Skin of body (tissue), 2 donors: ENCODE results near the gene ALDH3B2. TPM values are rescaled to one million over a fixed set of nuclear protein-coding genes. Genes with fewer than 3 reads are reported as not detected.
"Not testable (repeated sequence)": the region's sequence is repeated elsewhere in the genome, so short reads cannot be mapped to it uniquely, and the experiment has no call there.

ENCODE experiments used
- DNase-seq: peaks from one replicate; lab custom pipeline; 2025; lab: John Stamatoyannopoulos, UW
- total RNA-seq: library from RNA; depleted of rRNA; stranded (reverse); fragments of >200 nt; gene quantifications from one replicate; pipeline ENCODE4 v1.2.3, GENCODE V29; 2014

ALDH3B2 gene
- total RNA-seq, 1 donor from 2014 or later, result 19.1 TPM

DNA sequence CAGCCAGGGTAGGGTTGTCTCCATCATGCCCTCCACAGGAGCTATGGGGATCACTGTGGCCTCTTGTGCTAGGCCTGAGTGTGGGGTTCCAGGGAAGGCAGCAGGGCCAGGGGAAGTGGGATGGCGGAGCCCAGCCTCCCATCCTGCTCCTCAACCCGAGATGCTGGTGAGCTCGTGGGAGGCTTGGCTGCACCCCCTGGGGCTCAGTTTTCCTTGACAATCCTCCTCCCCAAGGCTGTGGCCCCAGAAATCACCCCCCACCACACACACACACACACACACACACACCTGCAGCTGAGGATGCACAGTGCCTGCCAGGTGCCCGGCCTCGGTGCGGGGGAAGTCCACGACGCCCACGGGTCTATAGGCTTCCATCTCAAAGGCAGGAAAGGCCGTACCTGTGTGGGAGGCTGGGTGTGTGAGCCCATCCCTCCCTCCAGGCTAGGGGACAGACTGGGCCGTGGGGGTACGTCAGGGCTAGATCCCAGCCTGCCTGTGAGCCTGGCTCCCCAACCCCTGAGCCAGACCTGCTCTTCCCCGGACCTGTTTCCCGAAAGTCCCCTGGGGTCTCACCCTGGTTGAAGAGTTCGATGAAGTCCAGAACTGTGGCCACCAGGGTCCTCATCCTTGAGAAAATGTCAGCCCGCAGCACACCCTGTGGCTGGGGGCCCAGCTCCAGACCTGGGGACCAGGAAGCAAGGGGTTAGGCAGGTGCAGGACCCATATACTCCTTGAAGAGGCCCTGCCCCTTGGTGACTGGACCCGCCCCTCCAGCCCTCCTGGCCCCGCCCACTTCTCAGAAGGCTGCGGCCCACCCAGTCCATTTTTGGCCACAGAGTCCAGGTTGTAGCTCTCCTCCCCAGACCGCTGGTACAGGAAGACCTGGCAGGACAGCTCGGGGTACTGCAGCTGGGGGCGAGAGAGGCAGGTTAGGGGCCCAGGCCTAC lies 29.7 kb downstream of the ALDH3B2 start:
- DNase-seq, result no peak

DNA sequence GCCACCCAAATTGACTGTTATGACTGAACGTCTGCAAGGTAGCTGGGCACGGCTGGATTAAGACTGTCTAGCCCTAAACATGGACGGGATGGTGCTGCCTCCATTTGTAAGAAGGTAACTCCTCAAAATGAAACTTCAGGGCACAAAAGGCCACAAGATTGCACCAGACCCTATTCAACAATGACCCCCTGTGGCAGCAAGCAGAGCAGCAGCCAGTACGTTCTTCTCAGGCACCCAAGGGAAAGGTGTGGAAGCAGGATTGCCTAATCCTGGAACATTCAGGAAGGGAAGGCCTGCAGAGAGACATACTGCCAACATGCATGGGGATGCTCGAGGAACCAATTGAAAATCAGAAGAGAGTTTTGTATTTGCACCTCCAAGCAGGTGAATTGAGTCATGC lies 30.4 kb downstream of the ALDH3B2 start:
- DNase-seq, result no peak

DNA sequence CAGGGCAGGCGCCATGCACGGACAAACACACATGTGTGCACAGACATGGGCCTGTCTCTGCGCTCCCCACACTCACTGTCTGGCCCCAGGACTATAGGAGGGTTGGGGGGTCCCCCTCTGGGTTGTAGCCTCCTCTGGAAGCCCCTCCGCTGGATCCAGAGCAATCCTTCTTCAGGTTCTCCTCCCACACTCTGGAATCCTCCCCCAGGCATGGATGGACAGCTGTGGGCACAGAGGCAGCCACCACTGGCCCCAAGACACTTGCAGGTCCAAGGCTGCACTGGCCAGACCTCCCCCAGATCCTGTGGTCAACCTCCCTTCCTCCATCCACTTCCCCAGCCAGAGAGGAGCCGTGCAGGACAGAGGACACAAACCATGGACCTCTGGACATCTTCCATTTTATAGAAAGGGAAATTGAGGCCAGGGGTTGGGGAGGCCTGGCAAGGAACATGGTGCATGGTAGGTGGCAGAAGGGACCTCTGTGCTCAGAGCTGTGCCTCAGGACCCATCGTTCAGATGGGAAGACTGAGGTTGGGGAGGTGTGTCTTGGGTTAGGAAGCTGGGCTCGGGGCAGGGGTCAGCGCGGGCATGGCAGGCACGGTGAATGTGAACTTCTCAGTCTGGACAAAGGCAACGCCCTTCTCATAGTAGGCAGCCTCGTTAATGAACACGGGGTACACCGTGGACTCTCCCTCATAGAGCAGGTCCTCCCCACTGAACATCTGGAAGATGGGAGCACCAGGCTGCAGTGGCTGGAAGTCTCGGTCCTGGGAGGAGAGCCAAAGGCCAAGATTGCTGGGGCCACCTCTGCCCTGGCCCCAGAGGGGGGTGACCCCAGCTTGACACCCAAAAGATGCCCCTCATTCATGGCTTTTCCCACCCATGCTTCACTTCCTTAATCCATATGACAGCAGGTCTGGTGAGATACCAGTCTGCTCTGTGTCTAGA lies 32.0 kb downstream of the ALDH3B2 start:
- DNase-seq, result no peak

DNA sequence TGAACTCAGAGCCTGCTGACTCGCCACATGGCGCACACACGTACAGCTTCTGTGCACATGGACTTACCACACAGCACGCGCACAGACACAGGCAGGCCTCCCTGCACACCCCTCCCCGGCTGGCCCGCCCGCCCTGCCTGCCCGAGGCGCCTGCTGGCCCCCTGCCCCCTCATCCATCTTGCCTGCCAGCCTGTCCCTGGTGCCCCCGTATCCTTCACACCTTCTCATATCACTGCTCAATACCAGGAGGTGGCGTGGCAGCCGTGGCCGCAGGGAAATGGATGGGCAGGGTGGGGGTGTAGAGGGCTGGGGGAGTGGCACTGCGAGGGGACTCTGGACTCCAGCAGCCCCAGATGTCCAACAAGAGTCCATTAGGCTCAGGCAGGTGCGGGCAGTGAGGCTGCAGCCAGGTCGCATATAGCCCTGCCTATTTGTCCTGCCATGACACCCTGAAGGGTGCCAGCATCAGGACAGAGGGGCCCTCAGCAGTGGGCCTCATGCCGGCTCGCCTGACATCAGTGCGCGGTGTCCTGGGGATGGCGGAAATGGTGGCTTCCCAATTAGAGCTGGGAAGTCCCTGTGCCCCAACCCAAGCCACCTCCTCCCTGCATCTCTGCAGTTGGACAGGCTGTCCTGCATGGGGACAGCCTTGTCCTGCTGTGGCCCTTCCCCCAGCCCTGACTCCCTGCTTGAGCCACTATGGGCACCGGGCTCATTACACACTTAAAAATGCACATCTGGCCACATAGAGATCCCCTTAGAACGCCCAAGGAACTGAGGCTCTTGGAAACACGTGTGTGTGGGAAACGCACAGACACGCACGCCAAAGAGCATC lies 32.9 kb downstream of the ALDH3B2 start:
- peak; percentile 62 for DNase-seq

DNA sequence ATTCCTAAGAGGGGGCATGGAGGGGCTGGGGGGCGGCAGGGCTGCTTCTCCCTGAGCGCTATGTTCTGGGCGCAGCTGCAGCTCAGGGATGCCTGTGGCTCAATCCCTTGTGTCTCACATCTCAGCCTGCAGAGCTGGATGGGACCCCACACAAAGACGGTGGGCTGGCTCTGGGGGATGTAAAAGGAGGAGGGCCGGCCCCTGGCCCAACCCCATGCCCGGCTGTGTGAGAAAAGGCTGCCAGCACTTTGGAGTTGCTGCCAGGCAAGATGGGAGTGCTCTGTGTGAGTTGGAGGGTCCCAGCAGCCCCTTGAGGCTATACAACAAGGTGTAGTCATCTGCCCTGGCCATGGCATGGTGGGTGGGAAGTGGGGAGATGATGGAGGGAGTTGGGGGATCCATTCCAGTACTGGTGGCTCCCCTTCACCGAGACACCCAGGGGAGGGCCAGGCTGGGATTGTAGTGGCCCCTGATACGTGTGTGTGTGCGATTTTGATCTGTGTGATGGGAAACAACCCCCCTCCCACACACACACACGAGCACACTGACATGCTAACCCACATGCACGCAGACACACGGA lies 33.6 kb downstream of the ALDH3B2 start:
- DNase-seq, result no peak

DNA sequence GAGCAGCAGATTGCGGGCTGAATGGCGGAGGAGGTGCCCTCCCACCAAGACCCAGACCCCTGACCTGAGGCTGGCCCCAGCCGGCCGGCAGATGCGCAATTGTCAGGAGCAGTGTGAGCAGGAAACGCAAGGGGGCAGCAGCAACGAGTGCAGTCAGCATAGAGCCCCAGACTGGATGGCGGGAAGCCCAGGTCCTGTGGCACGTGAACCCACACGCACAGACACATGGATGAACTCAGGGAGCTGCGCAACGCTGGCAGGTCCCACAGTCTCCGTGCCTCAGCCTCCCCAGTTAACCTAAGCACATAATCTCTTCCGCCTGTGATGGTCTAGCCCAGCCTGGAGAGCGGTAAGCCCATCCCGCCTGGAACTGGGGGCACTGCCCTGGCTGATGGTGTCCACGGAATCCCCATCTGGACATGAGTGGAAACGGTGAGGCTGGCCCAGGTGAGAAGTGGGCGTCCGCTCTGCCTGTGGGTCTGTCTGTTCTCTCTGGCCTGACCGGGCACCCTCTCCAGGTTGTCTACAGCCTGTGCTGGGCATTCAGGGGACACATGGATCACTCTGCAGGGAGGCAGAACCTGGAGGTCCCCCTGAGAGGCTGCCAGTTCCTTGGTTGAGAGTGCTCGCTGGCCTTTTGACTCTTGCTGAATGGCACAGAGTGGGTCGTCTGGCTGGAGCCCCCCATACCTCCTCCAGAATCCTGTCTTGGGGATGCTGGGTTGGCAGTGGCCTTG lies 34.2 kb downstream of the ALDH3B2 start:
- peak; percentile 13 for DNase-seq

DNA sequence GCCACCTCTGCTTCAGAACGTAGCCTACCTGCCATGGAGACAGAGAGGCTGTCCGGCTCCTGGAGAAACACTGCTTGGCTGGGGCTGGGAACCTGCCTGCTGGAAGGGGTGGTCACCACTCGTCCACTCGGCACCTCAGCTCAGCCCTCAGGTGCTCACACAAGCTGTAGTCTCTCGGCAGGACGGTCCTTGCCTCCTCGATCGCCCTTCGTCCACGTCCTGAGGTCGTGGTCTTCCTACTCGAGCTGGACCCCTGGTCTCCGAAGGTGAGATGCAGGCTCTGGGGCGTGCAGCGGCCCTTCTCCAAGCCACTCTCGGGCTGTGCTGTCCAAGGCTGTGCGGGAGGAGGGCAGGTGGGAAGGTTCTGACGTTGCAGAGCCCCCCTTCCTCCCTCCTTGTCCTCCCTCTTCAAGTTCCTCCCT lies 35.0 kb downstream of the ALDH3B2 start, which contains the start of gene TBX10:
Gene TBX10 (minus strand): TSS at position 326 of the 422 bp plus-strand sequence. CDS start 291 bp downstream, at position 35.
- no peak for DNase-seq

DNA sequence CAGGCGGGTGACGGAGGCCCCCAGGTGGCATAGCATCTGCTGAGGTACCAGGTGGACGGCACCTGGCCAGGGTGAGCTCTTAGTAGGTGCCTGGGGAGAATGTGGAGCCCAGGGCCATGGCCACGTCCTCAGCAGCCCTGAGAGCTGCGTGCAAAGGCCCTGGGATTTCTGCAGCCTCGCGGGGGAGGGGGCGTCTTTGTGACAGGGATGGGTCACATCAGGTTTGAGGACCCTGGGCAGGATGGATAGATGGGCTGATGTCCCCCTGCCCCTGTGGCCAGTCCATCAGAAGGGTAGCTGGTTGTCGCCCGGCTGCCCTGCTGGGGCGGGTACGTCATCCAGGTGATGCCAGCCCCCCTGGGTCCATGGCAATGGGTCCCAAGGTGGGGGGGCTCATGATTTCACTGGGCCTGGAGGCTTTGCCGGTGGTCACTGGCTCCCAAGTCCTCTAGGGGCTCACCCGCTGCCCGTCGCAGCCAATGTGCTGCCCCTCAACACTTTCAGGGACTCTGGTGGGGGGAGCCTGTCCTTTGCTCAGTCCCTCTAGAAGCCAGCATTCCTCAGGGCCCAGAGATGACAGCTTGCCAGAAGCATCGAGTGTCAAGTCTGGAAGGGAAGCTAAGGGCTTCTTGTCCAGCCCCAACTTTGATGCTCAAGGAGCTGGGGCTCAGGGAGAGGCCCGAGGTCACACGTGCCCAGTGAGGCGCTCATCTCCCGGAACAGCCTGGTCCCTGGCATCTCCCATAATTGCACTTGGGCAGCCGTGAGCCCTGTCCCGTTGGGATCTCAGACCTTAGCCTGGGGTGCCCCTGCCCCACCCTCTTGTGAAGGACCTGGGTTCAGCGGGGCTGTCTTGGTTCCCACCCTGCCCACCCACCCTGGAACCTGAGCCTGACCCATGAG lies 35.6 kb downstream of the ALDH3B2 start:
- no peak for DNase-seq

DNA sequence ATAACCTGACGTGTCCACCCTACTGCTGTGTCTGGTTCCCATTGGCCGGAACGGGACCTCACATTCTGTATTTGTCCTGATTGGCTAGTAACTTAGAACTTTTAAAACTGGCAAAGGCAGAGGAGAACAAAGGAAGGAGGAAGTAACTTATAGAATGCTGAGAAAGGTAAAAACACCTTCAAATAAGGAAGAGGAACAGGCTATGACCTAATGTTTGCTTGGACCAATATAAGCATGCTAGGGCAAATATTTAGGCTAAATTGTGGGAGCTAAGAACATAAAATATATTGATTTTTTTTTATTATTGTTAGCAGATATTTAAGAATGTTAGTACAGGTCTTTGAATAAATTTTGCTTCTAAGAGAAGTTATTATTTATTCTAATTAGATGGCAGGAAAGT lies 37.0 kb downstream of the ALDH3B2 start:
- not testable (repeated sequence) for DNase-seq

DNA sequence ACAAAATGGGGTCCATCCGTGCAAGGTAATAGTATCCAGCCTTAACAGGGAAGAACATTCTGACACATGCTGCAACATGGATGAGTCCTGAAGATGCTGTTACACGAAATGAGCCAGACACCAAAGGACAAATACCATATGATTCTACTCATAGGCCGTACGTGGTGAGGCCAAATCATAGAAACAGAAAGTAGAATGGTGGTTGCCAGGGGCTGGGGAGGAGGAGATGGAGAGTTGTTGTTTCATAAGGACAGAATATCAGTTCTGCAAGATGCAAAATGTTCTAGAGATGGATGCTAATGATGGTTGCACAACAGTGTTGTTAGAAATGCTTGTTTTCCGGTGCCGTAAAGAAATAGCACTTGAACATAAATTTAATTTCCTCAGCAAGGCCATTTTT lies 37.5 kb downstream of the ALDH3B2 start:
- no peak for DNase-seq

DNA sequence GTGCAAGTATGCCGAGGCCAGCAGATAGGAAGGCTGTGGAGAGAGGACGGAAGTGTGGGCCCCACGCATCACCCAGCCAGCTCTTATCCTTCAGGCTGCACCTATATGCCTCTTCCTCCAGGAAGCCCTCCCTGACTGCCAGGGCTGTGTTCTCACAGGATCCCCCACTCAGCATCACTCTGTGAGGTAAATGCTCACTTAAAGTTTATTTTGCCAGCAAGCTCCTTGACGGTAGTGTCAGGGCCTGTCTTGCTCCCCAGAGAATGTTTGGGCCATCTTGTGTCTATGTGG lies 39.2 kb downstream of the ALDH3B2 start:
- DNase-seq, result no peak

DNA sequence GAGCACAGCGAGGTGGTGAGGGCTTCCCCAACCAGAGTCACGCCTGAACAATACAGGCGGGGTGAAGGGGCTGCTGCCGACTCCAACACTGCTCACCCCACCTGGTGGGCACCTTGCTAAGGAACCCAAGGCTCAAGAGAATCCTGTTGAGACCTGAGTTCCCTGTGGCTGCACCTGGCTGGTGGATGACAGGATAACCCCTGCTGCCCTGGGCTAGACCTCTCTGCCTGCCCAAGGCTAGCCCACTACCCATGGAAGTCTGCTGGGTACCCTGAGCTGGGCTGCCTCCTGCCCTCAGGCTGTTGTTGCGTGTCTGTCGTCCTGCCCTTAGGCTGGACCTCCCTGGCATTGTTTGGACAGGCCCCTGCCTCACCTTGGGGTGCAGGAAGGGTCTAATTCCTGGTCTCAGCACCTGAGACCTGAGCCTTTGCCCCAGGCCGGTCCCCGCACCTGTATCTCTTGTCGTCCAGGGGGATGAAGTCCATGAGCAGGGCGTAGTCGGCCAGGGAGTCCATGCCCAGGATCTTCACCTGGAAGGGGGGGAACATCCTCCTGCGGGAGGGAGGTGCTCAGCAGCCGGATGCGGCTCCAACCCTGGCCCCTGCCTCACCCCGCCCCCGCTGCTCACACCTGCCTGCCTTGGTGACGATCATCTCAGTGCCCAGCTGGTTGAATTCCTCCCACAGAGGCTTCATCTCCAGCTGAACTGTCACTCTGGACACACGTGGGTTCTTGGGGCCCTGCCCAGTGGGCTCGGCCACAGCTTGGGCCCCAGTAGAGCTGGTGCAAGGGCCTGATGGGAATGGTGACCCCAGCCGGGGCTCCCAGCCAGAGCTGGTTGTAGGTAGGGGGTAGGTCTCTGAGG lies 39.8 kb downstream of the ALDH3B2 start:
- DNase-seq, result no peak

DNA sequence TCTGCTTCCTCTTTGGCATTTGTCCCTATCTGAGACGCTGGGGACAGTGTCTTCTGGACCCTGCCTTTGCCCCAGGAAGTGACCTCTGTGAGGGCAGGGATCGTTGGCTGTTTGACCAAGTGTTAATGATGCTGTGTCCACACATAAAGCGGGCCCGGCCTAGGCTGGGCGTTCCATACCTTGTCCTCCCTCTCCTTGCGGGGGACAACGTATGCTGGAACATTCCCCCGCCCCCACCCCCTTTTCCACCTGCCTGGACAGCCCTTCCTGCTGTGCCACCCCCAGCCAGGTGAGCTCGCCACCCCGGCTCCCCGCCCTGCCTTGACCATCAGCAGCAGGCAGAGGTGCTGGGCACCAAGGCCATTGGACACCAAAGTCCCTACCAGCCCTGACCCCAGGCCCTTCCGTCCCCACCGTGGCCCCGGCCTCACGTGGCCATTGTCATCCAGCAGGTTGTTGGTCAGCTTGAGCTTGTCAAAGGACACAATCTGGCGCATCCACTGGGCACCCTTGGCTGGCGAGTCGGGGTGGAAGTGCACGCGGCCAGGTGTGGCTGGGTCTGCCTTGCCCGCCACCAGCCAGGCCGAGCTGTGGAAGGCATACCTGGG lies 40.6 kb downstream of the ALDH3B2 start:
- no peak for DNase-seq

DNA sequence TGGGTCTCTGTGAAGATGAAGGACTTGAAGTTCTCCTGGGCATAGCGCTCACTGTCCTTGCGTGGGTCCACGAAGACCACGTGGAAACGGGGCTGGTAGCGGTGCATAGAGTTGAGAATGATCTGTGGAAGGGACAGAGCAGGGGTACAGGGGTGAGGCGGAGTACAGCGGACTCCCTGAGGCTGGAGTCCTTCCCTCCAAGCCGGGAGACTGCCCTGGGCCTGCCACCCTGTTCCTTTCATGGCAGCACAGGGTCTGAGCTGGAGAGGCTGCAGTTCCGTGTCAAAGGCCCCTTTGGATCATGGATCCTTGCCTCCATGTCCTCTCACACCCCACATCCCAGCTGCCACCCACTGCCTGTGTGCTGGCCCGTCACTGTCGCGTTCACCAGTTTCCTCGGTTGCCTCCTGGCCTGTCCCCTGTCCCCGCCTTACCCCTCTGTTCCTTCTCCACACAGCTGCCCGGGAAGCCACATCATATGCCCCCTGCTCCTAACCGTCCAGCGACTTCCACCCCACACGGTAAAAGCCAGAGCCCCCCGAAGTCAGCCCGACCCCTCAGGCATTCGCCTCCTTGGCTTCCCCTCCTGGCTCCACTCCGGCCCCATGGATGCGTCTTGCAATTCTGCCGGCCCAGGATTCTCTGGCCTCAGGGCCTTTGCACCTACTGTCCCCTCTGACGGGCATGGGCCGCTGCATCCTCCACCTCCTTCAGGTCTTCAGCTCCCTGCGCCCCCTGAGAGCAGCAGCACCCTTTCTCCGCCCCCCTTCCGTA lies 41.3 kb downstream of the ALDH3B2 start:
- DNase-seq, result no peak

DNA sequence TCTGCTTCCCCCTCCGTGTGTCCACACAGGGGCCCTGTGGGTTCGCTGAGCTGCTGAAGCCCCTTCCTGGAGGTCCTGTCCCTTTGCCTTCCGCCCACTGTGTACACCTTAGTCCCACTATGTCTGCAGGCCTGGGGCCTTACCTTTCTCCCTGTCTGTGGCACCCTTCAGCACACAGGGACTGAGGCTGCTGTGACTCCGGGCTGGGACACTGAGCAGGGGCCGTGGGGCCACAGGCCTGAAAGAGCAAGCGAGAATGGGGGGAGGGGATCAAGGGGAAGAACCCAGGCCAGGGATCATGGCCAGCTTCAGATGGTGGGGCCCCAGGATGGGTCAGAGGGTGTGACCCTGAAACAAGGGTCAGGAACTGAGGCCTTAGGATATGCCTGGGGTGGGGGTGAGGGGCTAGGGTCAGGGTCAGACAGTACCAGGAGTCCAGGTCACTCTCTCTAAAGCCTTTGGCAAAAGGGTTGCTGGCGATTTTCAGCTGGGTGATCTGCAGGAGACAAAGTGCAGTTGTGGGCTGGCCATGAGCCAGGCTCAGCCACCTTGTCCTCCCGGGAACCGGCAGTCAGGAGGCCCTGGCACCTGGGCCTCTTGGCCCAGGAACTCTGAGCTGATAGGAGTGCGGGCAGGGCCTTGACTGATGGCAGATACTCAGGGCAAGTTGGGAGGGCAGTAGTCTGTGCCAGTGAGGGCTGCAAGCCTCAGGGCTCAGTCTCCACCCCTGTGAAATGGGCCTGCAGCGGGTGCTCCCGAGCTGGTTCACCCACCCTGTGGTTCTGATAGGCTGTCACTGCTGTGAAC lies 42.0 kb downstream of the ALDH3B2 start:
- DNase-seq, result no peak

DNA sequence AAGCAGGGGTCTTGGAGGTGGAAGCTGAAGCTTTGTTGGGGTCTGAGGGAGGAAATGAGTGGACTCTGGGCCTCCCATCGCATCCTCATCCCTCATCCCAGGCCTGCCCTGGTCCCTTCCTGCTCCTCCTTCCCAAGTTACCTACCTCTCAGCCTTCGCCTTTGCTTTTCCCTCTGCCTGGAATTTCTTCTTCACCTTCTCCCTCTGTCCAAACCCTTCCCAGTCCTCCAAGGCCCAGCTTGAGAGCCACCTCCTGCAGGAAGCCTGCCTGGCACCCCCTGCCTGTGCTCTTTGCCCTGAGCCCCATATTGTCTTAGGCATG lies 42.6 kb downstream of the ALDH3B2 start:
- no peak for DNase-seq
